ENCODE measurements around the gene COMT. TPM values are rescaled to one million over a fixed set of nuclear protein-coding genes. Genes with fewer than 3 reads are reported as not detected.

The COMT gene
- total RNA-seq, 2 donors from 2014 or later: 26.6 to 27.8 TPM

DNA sequence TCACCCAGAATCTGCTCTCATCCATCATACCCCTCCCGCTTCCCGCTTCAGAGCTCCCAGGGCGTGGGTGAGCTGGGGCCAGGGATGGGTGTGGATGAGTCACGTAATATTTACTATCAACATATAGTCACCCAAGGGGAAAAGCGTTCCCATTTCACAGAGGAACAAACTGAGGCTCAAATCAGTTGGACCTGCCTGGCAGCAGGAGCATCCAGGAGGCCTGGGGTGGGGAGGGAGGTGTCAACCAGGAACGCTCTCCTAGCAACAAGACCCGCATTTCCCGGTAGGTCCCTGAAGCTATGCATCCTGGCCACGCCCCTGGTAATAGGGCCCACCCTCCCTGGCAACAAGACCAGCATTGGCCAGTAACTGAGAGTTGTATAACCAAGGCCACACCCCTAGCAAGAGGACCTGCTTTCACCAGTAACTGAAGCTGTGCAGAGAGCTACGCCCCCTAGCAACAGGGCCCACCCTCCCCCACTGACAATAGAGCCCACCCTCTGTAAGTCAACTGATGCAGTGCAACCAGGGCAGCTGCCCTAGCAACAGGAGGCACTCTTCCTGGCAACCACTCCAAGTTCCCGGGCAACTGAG, 32.8 kb downstream of the COMT start:
- peak overlapping the region; percentile 90 for H3K27ac ChIP-seq (ENCODE audit: low read depth, low read length)
- H3K9ac ChIP-seq (ENCODE audit: extremely low read depth, low read length, poor library complexity, severe bottlenecking): no peak overlapping the region
- Mint-ChIP-seq H3K27me3 (ENCODE audit: insufficient read depth) (no peaks in the 10 kb centered on the region), H3K9me3 (no peaks in the 10 kb centered on the region), H3K4me1 (peaks cover 11% of the 10 kb centered on the region), H3K36me3 (ENCODE audit: low read depth) (peaks cover 25% of the 10 kb centered on the region), H3K4me3 (no peak overlapping the region), H3K27ac (peak overlapping the region; percentile 82)
- H3K9me3 ChIP-seq (ENCODE audit: control insufficient read depth, low read length): no peaks in the 10 kb centered on the region
- peak; percentile 95 for DNase-seq
- H3K27me3 ChIP-seq (ENCODE audit: control insufficient read depth, insufficient read depth, low read length, poor library complexity, severe bottlenecking): no peaks in the 10 kb centered on the region
- TF ChIP-seq CTCF (conservative IDR thresholded peaks at IDR 0.05): no peak
- 57 to 86% methylated on average over 5 to 11 of the region's 11 CpGs for WGBS, 2 experiments (ENCODE audit: insufficient coverage in 1 of 2, insufficient read length in 1 of 2)
- H3K4me3 ChIP-seq (ENCODE audit: low read length): no peak overlapping the region
- H3K36me3 ChIP-seq (ENCODE audit: control insufficient read depth, insufficient read depth, low read length): peaks cover 17% of the 10 kb centered on the region
- H3K4me1 ChIP-seq (ENCODE audit: control insufficient read depth, insufficient read depth, low read length): peaks cover 9% of the 10 kb centered on the region

DNA sequence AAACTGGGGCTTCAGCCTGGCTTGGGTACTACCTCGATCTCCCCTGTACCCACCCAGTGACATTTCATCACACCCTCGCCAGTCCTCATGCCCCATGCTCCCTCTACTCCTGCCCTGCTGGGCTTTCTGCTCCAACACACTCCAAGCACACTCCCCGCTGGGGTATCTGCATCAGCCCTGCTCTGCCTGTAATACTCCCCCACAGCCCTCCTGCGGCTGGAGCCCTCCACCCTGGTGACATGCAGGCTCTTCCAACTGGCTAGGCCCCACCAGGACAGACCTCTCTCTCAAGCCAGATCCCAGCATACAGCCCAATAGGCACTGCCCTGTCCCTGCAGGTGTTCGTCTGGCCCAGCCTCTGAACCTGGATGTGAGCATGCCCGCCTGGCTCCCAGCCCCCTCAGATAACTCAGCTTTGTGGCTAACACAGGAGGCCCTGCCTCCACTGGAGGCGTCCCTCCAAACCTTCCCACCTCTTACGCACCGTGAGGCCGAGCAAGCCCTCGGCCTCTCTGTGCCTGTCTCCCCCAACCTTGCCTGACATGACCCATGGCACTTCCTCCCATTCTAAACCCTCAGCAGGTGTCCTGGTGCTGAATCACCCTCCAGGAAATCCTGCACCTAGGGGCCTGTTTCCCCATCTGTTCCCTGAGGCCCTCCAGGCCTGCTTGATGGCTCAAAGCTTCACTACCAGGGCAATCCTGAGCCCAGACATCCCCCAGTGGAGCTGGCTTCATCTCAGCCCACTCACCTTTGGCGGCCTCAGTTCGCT, 33.5 kb downstream of the COMT start:
- H3K36me3 ChIP-seq (ENCODE audit: control insufficient read depth, insufficient read depth, low read length): peaks cover 17% of the 10 kb centered on the region
- DNase-seq: peak; percentile 62
- H3K4me3 ChIP-seq (ENCODE audit: low read length): no peak overlapping the region
- peaks cover 9% of the 10 kb centered on the region for H3K4me1 ChIP-seq (ENCODE audit: control insufficient read depth, insufficient read depth, low read length)
- Mint-ChIP-seq H3K4me3 (no peak overlapping the region), H3K27ac (peak overlapping the region; percentile 82), H3K27me3 (ENCODE audit: insufficient read depth) (no peaks in the 10 kb centered on the region), H3K36me3 (ENCODE audit: low read depth) (peaks cover 26% of the 10 kb centered on the region), H3K4me1 (peaks cover 11% of the 10 kb centered on the region), H3K9me3 (no peaks in the 10 kb centered on the region)
- no peaks in the 10 kb centered on the region for H3K9me3 ChIP-seq (ENCODE audit: control insufficient read depth, low read length)
- no peak for TF ChIP-seq CTCF (conservative IDR thresholded peaks at IDR 0.05)
- no peaks in the 10 kb centered on the region for H3K27me3 ChIP-seq (ENCODE audit: control insufficient read depth, insufficient read depth, low read length, poor library complexity, severe bottlenecking)
- H3K27ac ChIP-seq (ENCODE audit: low read depth, low read length): peak overlapping the region; percentile 90
- peak overlapping the region; percentile 13 for H3K9ac ChIP-seq (ENCODE audit: extremely low read depth, low read length, poor library complexity, severe bottlenecking)
- WGBS, 2 experiments (ENCODE audit: insufficient coverage in 1 of 2, insufficient read length in 1 of 2): 78 to 82% methylated on average over 9 to 13 of the region's 13 CpGs

GRCh38 chr22:19975707-19976035, 34.1 kb downstream of the COMT start:
- Mint-ChIP-seq H3K4me3 (no peak overlapping the region), H3K27me3 (ENCODE audit: insufficient read depth) (no peaks in the 10 kb centered on the region), H3K4me1 (peaks cover 11% of the 10 kb centered on the region), H3K36me3 (ENCODE audit: low read depth) (peaks cover 29% of the 10 kb centered on the region), H3K9me3 (no peaks in the 10 kb centered on the region), H3K27ac (peak overlapping the region; percentile 82)
- WGBS, 2 experiments (ENCODE audit: insufficient coverage in 1 of 2, insufficient read length in 1 of 2): 92 to 96% methylated on average over 2 to 4 of the region's 4 CpGs
- Histone ChIP-seq H3K27me3 (ENCODE audit: control insufficient read depth, insufficient read depth, low read length, poor library complexity, severe bottlenecking) (no peaks in the 10 kb centered on the region), H3K27ac (ENCODE audit: low read depth, low read length) (peak overlapping the region; percentile 90), H3K4me3 (ENCODE audit: low read length) (no peak overlapping the region), H3K9me3 (ENCODE audit: control insufficient read depth, low read length) (no peaks in the 10 kb centered on the region), H3K9ac (ENCODE audit: extremely low read depth, low read length, poor library complexity, severe bottlenecking) (no peak overlapping the region), H3K4me1 (ENCODE audit: control insufficient read depth, insufficient read depth, low read length) (peaks cover 9% of the 10 kb centered on the region), H3K36me3 (ENCODE audit: control insufficient read depth, insufficient read depth, low read length) (peaks cover 17% of the 10 kb centered on the region)
- TF ChIP-seq CTCF (conservative IDR thresholded peaks at IDR 0.05): no peak
- DNase-seq: no peak

Measured in endodermal cell (in vitro differentiated cells).